Activated B cell treated with CpG ODN at 0.5 μM for 24 hours (primary cell): Measurements from ENCODE around the gene CAND2. TPM values are rescaled to one million over a fixed set of nuclear protein-coding genes. Genes with fewer than 3 reads are reported as not detected.
"Not testable (repeated sequence)": the region's sequence is repeated elsewhere in the genome, so short reads cannot be mapped to it uniquely, and the experiment has no call there.

Experiments used
- ATAC-seq: fragments of 200-7000 bp; cut with Tn5 transposase; one replicate; pipeline ENCODE4 v1.10.0; 2021; ENCODE audit warnings: low read depth, mild to moderate bottlenecking, moderate library complexity
- CTCF ChIA-PET: fragments of 350-600 bp; sonication (Branson Sonifier 250); formaldehyde crosslinking; loops from one replicate; lab custom pipeline; 2021; ENCODE audit warnings: antibody characterized with exemption; lab: Charles Lee
- POLR2A ChIA-PET: fragments of 350-600 bp; sonication (Branson Sonifier 250); formaldehyde crosslinking; loops from one replicate; lab custom pipeline; 2021; ENCODE audit warnings: antibody characterized with exemption; lab: Charles Lee
- DNase-seq: peaks from one replicate; pipeline ENCODE4 v3.0.0; 2022
- H3K27ac Mint-ChIP-seq: one replicate; pipeline ENCODE4 v1.8.0; 2020; ENCODE audit warnings: mixed read lengths
- H3K27me3 Mint-ChIP-seq: one replicate; pipeline ENCODE4 v1.8.0; 2021; ENCODE audit warnings: mixed read lengths
- H3K36me3 Mint-ChIP-seq: one replicate; pipeline ENCODE4 v1.8.0; 2021; ENCODE audit warnings: low read depth, mixed read lengths
- H3K4me1 Mint-ChIP-seq: one replicate; pipeline ENCODE4 v1.8.0; 2021; ENCODE audit warnings: mixed read lengths
- H3K4me3 Mint-ChIP-seq: one replicate; pipeline ENCODE4 v1.8.0; 2020; ENCODE audit warnings: mild to moderate bottlenecking, mixed read lengths
- H3K9me3 Mint-ChIP-seq: one replicate; pipeline ENCODE4 v1.8.0; 2020; ENCODE audit warnings: mixed read lengths
- CTCF ChIP-seq: fragments of 200-600 bp; IDR thresholded peaks from one replicate; pipeline ENCODE4 v1.8.0; 2022; ENCODE audit warnings: antibody characterized with exemption, mild to moderate bottlenecking
- intact Hi-C: fragments of 100-400 bp; cut with micrococcal nuclease; formaldehyde crosslinking; loops from one replicate; pipeline ENCODE4 v1.15.1; 2024
- total RNA-seq: library from RNA; stranded (reverse); gene quantifications from 2 replicates; pipeline ENCODE4 v1.2.3, GENCODE V29; 2022

The CAND2 gene
- total RNA-seq, 1 donor from 2014 or later, result 0.42 TPM

- TF ChIP-seq CTCF, result no peak
- intact Hi-C loops, result no loop called here
- Mint-ChIP-seq H3K27me3 (peaks cover 16% of the 10 kb centered on the region), H3K4me1 (peaks cover 5% of the 10 kb centered on the region), H3K27ac (no peak overlapping the region), H3K9me3 (peaks cover 11% of the 10 kb centered on the region), H3K36me3 (no peaks in the 10 kb centered on the region), H3K4me3 (no peak overlapping the region)
- ATAC-seq (no peak), DNase-seq (no peak)
- POLR2A ChIA-PET, result no interaction called here
- CTCF ChIA-PET, result no interaction called here
Measured at GRCh38 chr3:12774619-12775018, 21.9 kb upstream of the CAND2 start.

- no peaks in the 10 kb centered on the region for H3K36me3 Mint-ChIP-seq
- H3K27ac Mint-ChIP-seq, result no peak overlapping the region
- H3K4me1 Mint-ChIP-seq, result peaks cover 5% of the 10 kb centered on the region
- ChIA-PET CTCF (no interaction called here), POLR2A (no interaction called here)
- no peak for DNase-seq
- peaks cover 16% of the 10 kb centered on the region for H3K27me3 Mint-ChIP-seq
- H3K9me3 Mint-ChIP-seq, result peaks cover 11% of the 10 kb centered on the region
- no peak for ATAC-seq
- intact Hi-C loops, result no loop called here
- no peak overlapping the region for H3K4me3 Mint-ChIP-seq
- no peak for TF ChIP-seq CTCF
Measured at GRCh38 chr3:12775226-12775625, 21.3 kb upstream of the CAND2 start.

GRCh38 chr3:12775970-12776369 lies 20.5 kb upstream of the CAND2 start:
- H3K36me3 Mint-ChIP-seq, CTCF ChIA-PET, ATAC-seq: not testable (repeated sequence)

GRCh38 chr3:12777171-12777570 lies 19.3 kb upstream of the CAND2 start:
- POLR2A ChIA-PET, result no interaction called here
- no peak overlapping the region for H3K4me3 Mint-ChIP-seq
- TF ChIP-seq CTCF, result no peak
- CTCF ChIA-PET, result no interaction called here
- H3K27ac Mint-ChIP-seq, result no peak overlapping the region
- no peaks in the 10 kb centered on the region for H3K36me3 Mint-ChIP-seq
- H3K27me3 Mint-ChIP-seq, result peaks cover 18% of the 10 kb centered on the region
- peaks cover 11% of the 10 kb centered on the region for H3K9me3 Mint-ChIP-seq
- intact Hi-C loops, result no loop called here
- no peak for DNase-seq
- no peak for ATAC-seq
- peaks cover 5% of the 10 kb centered on the region for H3K4me1 Mint-ChIP-seq

More at GRCh38 chr3:12775970-12776369, 20.5 kb upstream of the CAND2 start:
- H3K27ac Mint-ChIP-seq, H3K4me3 Mint-ChIP-seq, DNase-seq, POLR2A ChIA-PET, H3K4me1 Mint-ChIP-seq, intact Hi-C loops: not testable (repeated sequence)
- Mint-ChIP-seq H3K9me3 (peaks cover 11% of the 10 kb centered on the region), H3K27me3 (peaks cover 18% of the 10 kb centered on the region)

GRCh38 chr3:12780751-12781150 lies 15.7 kb upstream of the CAND2 start:
- Mint-ChIP-seq H3K27me3 (peaks cover 30% of the 10 kb centered on the region), H3K9me3 (no peaks in the 10 kb centered on the region), H3K4me1 (no peaks in the 10 kb centered on the region), H3K4me3 (no peak overlapping the region), H3K27ac (no peak overlapping the region), H3K36me3 (no peaks in the 10 kb centered on the region)
- CTCF ChIA-PET, result no interaction called here
- intact Hi-C loops, result no loop called here
- no peak for TF ChIP-seq CTCF
- POLR2A ChIA-PET, result no interaction called here
- ATAC-seq (no peak), DNase-seq (no peak)

GRCh38 chr3:12782172-12782815 lies 14.2 kb upstream of the CAND2 start:
- no peak for TF ChIP-seq CTCF
- no peak overlapping the region for H3K27ac Mint-ChIP-seq
- H3K27me3 Mint-ChIP-seq, result peaks cover 25% of the 10 kb centered on the region
- H3K4me1 Mint-ChIP-seq, result no peaks in the 10 kb centered on the region
- H3K9me3 Mint-ChIP-seq, result no peaks in the 10 kb centered on the region
- DNase-seq (no peak), ATAC-seq (no peak)
- POLR2A ChIA-PET, result no interaction called here
- CTCF ChIA-PET, result no interaction called here
- H3K36me3 Mint-ChIP-seq, result no peaks in the 10 kb centered on the region
- H3K4me3 Mint-ChIP-seq, result no peak overlapping the region
- intact Hi-C loops, result no loop called here
